ENCODE results near the gene WDR1.
A peak's percentile ranks its signal among the peaks of the same experiment; 100 is the strongest.

Gene WDR1, protein sequence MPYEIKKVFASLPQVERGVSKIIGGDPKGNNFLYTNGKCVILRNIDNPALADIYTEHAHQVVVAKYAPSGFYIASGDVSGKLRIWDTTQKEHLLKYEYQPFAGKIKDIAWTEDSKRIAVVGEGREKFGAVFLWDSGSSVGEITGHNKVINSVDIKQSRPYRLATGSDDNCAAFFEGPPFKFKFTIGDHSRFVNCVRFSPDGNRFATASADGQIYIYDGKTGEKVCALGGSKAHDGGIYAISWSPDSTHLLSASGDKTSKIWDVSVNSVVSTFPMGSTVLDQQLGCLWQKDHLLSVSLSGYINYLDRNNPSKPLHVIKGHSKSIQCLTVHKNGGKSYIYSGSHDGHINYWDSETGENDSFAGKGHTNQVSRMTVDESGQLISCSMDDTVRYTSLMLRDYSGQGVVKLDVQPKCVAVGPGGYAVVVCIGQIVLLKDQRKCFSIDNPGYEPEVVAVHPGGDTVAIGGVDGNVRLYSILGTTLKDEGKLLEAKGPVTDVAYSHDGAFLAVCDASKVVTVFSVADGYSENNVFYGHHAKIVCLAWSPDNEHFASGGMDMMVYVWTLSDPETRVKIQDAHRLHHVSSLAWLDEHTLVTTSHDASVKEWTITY

DNA sequence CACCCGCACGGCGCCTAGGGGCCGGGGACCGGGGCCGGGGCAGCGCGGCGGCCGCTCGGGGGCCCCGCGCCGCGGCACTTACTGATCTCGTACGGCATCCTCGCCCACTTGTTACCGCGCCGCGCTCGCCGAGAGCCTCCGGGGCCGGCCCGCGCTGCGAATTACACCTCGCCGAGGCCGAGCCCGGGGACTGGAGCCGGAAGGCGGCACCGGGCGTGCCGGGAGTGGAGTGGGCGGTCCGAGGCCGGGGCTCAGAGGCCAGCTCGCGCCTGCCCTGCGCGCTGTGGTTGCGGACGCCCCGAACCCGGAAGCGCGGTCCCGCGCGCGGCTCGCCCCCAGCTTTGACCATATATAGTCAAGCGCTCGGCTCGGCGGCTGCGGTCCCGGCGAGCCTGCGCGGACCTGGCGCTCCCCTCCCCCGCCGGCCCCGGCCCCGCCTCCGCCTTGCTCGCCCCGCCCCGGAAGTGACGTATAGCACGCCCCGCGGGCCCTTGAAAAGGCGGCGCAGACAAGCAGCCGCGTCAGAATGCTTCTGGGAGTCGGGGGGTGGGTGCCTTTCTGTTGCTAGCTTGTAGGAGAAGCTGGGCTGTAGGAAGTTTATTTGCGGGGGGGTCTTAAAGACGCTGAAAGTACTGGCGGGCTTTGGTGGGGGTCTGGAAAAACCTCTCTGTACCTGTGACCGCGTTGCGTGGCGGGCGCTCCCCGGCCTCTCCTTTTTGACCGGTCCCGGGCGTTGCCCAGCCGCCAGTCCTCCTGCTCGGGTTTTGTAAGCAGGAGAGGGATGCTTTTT is at the start of gene WDR1:
TSS of gene WDR1 (minus strand) at position 231 of the 790 bp plus-strand sequence. CDS start at position 98, 133 bp downstream.
- Mint-ChIP-seq H3K27me3 (no peaks in the 10 kb centered on the region), H3K27ac (peak within 1 kb of the TSS; percentile 99), H3K9me3 (no peaks in the 10 kb centered on the region), H3K4me3 (peak within 1 kb of the TSS; percentile 97), H3K36me3 (peaks cover 41% of the 10 kb centered on the region), H3K4me1 (peaks cover 69% of the 10 kb centered on the region)
- peak; percentile 95 for ATAC-seq

DNA sequence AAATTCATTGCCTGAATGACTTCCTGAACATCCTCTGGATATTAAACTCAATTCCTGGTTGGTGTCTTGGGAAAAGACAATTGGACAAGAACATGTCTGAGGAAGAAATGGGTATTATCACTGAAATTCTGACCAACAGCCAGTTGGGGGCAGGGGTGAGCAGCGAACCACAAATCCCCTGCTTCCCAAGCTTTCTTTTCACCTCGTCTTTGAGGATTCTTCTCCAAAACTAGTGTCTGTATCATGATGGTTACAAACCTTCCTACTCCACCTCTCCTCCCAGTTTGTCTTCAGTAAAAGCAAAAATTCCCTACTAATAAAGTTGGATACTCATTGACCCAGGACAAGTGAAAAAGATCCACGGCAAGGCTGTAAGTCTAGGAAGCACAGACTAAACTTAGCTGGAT is 48.3 kb upstream of the WDR1 start:
- Mint-ChIP-seq H3K4me1 (no peaks in the 10 kb centered on the region), H3K27ac (no peak overlapping the region), H3K36me3 (no peaks in the 10 kb centered on the region), H3K27me3 (no peaks in the 10 kb centered on the region), H3K4me3 (no peak overlapping the region), H3K9me3 (no peaks in the 10 kb centered on the region)
- ATAC-seq = no peak

DNA sequence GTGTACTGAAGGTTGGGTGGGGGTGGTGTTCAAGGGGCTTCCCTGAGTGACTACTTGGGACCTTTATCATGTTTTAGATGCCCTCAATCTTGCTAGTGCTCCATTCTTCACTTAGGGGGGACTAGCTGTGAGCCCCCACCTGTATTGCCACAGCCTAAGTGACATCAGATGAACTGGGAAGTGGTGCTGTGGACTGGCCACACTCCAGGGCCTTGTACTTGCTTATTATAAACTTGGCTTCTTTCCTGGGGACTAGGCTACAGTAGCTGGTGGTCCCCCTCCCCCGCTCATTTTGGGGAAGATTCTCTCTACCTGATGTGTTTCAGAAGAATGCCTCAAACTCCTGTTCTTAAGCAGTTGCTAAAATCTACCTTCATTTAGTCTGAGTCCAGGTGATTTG is 46.7 kb upstream of the WDR1 start:
- Mint-ChIP-seq H3K4me3 (no peak overlapping the region), H3K9me3 (no peaks in the 10 kb centered on the region), H3K36me3 (no peaks in the 10 kb centered on the region), H3K27me3 (no peaks in the 10 kb centered on the region), H3K4me1 (no peaks in the 10 kb centered on the region), H3K27ac (no peak overlapping the region)
- no peak for ATAC-seq

DNA sequence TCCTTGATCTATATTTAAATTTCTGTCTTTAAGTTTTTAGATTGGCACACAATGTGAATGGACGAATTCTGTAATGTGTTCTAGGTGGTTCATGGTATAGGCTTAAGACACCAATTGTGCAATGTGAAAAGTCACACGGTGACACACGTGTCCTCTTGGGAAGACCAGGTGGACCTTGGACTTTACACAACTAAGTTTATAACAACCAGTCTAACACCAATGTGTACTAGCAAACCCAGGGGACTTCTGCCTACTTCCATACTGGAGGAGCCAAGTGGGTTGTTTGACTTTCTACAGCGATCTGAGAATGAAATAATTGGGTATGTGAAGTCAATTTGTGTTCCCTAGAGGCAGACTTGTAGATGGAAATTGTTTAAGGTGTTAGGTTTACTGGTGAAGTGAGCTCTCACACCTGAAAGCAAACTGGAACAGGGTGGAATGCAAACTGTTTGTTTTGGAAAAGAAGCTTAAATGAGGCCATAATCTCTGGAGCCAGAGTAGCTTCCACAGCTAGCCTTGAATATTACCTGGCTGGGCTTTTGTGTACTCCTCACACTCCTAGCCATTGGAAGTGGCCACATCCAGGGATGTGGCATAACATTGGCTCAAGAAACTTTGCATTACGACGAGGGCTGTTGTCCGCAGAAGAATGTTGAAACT is 45.9 kb upstream of the WDR1 start:
- no peak for ATAC-seq
- Mint-ChIP-seq H3K4me3 (no peak overlapping the region), H3K27ac (no peak overlapping the region), H3K36me3 (no peaks in the 10 kb centered on the region), H3K27me3 (no peaks in the 10 kb centered on the region), H3K4me1 (peaks cover 5% of the 10 kb centered on the region), H3K9me3 (no peaks in the 10 kb centered on the region)

DNA sequence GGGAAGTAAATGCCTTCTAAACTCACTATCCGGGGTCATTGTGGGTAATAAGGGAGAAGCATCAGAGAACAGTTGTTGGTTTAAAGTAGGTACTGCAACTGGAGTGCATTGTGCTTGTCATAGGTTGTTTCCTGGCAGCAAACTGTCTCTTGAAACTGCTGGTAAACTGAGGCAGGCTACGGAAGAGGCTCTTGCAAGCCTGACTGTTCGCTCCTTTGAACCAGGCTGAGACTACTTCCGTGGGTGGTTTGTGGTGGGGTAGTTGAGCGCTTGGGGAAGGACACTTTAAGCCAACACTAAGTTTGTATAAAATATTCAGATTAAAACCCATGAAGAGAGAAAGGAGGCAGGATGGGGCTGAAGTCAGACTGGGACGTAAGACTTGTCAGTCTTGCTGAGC is 45.2 kb upstream of the WDR1 start:
- H3K4me1 Mint-ChIP-seq = peaks cover 7% of the 10 kb centered on the region
- no peaks in the 10 kb centered on the region for H3K9me3 Mint-ChIP-seq
- H3K27ac Mint-ChIP-seq = no peak overlapping the region
- no peak for ATAC-seq
- H3K27me3 Mint-ChIP-seq = no peaks in the 10 kb centered on the region
- no peak overlapping the region for H3K4me3 Mint-ChIP-seq
- no peaks in the 10 kb centered on the region for H3K36me3 Mint-ChIP-seq

DNA sequence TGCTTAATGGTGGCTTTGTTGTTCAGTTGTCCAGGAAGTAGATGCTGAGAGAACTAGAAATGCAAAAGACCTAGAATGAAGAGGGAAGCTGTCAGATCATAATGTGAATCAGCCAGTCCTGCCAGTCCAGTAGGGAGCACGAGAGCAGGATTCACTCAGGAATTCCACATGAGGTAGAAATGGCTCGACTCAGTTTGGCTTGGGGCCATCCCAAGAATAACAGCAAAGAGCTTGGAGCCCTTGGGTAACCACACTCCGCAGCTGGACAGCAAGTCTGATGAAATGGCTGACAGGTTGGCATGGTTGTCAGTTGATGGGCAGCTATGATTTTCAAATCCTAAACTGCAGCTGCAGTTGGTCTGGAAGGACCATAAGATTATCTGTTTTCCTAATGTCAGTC is 44.5 kb upstream of the WDR1 start:
- no peak for ATAC-seq
- Mint-ChIP-seq H3K27ac (no peak overlapping the region), H3K4me3 (no peak overlapping the region), H3K36me3 (no peaks in the 10 kb centered on the region), H3K27me3 (peaks cover 3% of the 10 kb centered on the region), H3K4me1 (peaks cover 7% of the 10 kb centered on the region), H3K9me3 (no peaks in the 10 kb centered on the region)

DNA sequence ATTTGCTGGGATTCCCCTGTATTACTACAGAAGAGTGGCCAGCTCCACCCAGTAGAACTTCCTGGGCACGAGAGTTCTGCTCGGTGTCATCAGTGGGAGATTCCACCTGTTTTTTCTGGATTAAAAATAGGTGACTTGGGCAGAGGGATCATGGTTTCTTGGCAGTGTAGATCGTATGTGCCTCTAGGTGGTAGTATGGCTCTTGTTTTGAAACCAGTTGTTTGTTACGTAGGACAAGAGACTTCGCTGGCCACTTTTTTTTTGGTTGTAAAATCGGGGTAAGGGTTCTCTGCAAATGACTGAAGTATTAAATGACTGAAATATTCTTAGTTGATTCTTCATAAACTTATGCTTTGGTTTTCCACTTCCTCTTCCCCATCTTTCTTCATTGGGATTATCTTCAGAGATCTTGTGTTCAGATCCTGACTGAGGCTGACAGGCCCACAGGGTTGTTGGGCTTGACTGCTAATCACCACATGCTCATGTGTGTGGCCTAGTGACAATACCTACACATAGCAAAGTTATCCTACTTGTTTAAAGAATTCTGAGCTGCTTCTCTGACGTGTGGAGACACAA is 43.8 kb upstream of the WDR1 start:
- Mint-ChIP-seq H3K9me3 (no peaks in the 10 kb centered on the region), H3K4me1 (peaks cover 7% of the 10 kb centered on the region), H3K27ac (no peak overlapping the region), H3K36me3 (no peaks in the 10 kb centered on the region), H3K27me3 (peaks cover 11% of the 10 kb centered on the region), H3K4me3 (no peak overlapping the region)
- ATAC-seq = no peak

DNA sequence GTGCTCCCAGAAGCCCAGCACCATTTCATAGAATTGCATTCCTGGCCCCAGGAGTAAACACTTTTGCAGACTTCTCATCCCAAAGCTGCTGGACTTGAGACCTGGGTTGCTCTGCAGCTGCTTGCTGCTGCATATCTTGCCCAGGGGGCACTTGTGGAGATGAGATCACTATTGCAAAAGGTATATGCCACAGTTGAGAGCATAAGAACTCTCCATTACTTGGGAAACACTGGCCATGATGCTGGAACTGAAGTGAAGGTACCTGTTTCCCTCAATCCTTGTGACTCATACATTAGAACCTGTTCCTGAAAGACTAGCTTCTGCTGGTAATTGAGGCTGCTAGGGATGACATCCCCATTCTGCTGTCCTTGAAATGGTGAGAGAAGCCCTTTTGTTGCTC is 43.1 kb upstream of the WDR1 start:
- H3K27me3 Mint-ChIP-seq = peaks cover 17% of the 10 kb centered on the region
- H3K27ac Mint-ChIP-seq = no peak overlapping the region
- no peaks in the 10 kb centered on the region for H3K9me3 Mint-ChIP-seq
- H3K4me3 Mint-ChIP-seq = no peak overlapping the region
- no peaks in the 10 kb centered on the region for H3K36me3 Mint-ChIP-seq
- peaks cover 7% of the 10 kb centered on the region for H3K4me1 Mint-ChIP-seq
- no peak for ATAC-seq

DNA sequence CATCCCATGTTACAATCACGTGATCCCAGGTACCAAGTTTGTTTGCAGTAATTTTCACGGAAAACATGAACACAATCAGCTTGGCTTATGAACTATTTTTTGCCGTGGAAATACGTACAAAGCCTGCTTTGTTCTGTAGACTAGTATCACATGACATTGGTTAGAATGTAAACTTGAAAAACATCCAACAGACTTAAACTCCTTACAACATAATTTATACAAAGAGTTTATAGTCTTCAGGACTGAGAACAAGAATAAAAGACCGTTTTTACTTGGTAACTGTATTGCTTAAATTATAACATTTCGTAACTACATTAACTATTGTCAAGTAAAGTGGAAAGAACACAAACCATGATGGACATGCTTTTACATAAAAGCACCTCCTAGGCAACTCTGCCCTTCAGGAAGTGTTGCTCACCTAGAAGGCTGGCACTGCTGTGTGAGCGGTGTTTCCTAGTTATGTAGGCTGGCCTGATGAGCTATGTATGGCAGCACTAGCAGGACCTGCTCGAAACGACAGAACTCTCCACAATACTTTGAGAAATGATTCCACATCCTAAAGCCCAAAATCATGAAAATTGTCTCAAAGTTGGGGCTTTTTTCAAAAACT is 41.8 kb upstream of the WDR1 start:
- ATAC-seq = no peak
- H3K9me3 Mint-ChIP-seq = no peaks in the 10 kb centered on the region
- no peak overlapping the region for H3K4me3 Mint-ChIP-seq
- H3K4me1 Mint-ChIP-seq = peaks cover 7% of the 10 kb centered on the region
- H3K27ac Mint-ChIP-seq = no peak overlapping the region
- H3K27me3 Mint-ChIP-seq = peaks cover 17% of the 10 kb centered on the region
- H3K36me3 Mint-ChIP-seq = no peaks in the 10 kb centered on the region

DNA sequence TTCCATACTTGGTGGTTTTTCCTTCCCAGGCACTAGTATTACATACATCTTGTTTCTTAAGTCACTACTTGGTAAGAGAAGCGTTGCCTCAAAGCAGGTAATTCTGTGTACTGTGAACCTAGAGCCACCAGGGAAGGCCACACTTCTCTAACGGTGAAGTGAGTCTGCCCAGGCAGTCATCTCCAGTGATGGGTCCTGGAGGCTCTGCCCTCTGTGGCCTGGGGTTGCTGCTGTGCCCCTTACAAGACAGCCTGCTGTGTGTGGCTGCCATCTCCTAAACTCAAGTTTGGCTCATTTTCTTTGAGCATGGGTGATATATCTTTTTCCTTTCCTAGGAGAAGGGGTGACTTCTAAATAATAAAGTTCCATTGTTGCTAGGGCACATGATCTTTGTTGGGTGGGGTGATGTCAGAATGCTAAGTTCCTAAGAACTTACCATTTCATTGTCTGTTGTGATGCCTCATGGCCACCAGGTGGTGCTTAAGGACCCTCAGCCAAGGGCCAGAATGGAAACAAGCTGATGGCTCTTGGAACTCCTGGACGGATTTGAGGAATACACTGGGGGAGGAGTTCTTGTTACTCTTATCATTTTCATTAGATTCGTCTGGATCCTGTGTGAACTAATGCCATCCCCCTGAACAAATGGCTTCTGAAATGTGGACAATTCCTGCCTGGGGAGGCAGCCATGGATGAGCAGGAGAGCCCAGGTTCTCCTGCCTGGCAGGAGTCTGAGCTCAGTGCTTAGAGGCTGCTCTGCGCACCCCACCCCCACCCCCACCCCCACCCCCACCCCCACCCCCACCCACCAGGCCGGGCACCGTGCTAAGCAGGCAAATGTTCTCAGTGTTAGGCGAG is 41.1 kb upstream of the WDR1 start:
- H3K27ac Mint-ChIP-seq = peak overlapping the region; percentile 17
- H3K4me3 Mint-ChIP-seq = no peak overlapping the region
- ATAC-seq = peak; percentile 67
- peaks cover 17% of the 10 kb centered on the region for H3K27me3 Mint-ChIP-seq
- H3K4me1 Mint-ChIP-seq = peaks cover 7% of the 10 kb centered on the region
- H3K9me3 Mint-ChIP-seq = no peaks in the 10 kb centered on the region
- H3K36me3 Mint-ChIP-seq = no peaks in the 10 kb centered on the region

DNA sequence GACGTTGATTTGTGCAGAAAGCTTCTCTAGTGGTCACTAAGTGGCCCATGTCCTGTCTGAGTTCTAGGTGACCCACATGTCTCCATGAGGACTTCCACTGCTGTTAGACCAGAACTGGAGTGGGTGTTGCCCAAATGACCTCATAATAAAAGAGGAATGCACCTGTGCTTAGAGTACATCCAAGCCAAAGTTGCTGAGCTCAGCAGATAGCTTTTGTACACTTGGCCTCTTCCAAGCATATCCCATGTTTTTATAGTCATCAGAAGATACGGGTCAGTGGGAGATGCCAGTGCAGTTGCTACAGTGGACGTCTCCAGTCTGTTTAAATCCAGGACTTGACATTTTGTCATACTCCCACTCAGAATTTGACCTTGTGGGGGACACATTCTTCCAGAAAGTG is 37.6 kb upstream of the WDR1 start:
- no peak overlapping the region for H3K4me3 Mint-ChIP-seq
- H3K27ac Mint-ChIP-seq = no peak overlapping the region
- no peaks in the 10 kb centered on the region for H3K9me3 Mint-ChIP-seq
- H3K4me1 Mint-ChIP-seq = peaks cover 26% of the 10 kb centered on the region
- no peaks in the 10 kb centered on the region for H3K36me3 Mint-ChIP-seq
- no peak for ATAC-seq
- H3K27me3 Mint-ChIP-seq = peaks cover 25% of the 10 kb centered on the region

DNA sequence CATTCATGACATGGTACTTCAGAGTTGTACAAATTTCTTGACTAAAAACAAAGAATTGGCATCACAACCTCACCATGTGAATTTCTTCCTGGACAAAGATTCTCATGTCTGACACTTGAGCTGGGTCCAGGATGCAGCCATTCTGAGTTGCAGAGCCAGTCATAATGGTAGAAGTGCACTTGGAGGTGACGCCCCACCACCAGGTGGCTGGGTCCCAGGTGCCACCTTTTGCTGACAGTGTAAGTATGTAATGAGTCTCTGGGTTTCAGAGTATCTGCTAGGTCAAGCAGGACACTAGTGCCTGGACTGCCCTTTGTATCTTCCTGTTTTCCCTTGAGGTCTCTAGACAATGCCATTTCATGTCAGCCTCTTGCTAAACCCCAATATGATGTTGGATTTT is 36.6 kb upstream of the WDR1 start:
- Mint-ChIP-seq H3K4me3 (no peak overlapping the region), H3K27me3 (peaks cover 25% of the 10 kb centered on the region), H3K9me3 (no peaks in the 10 kb centered on the region), H3K4me1 (peaks cover 26% of the 10 kb centered on the region), H3K36me3 (no peaks in the 10 kb centered on the region), H3K27ac (no peak overlapping the region)
- ATAC-seq = no peak

DNA sequence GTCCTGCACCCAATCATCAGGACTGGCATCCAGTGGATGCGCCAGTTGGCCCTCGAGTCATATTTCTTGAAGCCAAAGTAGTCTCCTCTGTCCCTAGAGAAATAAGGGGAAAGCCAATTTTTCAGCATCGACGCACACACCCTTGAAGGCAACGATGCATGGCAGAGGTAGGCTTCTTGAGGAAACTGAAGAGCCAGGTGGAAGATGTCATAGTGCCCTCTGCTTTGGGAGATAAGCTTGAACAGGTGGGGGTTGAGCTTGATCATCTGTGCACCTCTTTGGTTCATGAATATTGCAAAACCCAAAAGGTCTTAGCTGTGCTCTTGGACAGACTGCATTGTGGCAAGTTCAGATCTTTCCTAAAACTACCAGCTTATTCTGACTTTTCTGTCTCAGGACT is 34.6 kb upstream of the WDR1 start:
- no peak overlapping the region for H3K27ac Mint-ChIP-seq
- no peaks in the 10 kb centered on the region for H3K36me3 Mint-ChIP-seq
- H3K4me1 Mint-ChIP-seq = peaks cover 18% of the 10 kb centered on the region
- no peak overlapping the region for H3K4me3 Mint-ChIP-seq
- peaks cover 22% of the 10 kb centered on the region for H3K27me3 Mint-ChIP-seq
- no peaks in the 10 kb centered on the region for H3K9me3 Mint-ChIP-seq
- peak; percentile 95 for ATAC-seq

DNA sequence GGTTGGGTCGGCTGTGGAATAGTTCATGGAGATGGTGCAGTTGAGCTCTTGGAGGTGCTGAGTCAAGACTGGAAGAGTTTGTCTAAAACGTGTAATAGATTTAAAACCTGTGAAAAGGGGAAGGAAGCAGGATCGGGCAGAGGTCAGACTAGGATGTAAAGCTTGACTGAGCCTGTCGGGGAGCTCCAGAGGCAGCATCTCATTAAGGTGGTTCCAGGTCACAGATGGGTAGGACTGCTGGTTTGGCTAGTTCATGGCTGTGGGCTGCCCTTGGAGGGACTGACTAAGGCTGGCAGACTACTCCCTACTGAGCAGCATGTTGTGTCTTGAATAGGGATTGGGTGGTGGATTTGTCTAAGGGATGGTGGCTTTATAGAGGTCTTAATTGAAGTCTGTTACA is 28.4 kb upstream of the WDR1 start:
- H3K27ac Mint-ChIP-seq = no peak overlapping the region
- ATAC-seq = peak; percentile 79

More for the DNA sequence above, 28.4 kb upstream of the WDR1 start:
- H3K36me3 Mint-ChIP-seq = no peaks in the 10 kb centered on the region
- H3K9me3 Mint-ChIP-seq = no peaks in the 10 kb centered on the region
- H3K4me3 Mint-ChIP-seq = no peak overlapping the region
- H3K27me3 Mint-ChIP-seq = peaks cover 13% of the 10 kb centered on the region
- H3K4me1 Mint-ChIP-seq = peaks cover 9% of the 10 kb centered on the region
